Duodenal mucosa (tissue), 2 donors: ENCODE measurements around the gene CEP250.
A peak's percentile ranks its signal among the peaks of the same experiment; 100 is the strongest.

ENCODE experiments used
- H3K27ac ChIP-seq: one replicate; pipeline ENCODE4 v1.7.0; 2013; ENCODE audit warnings: low read depth, low read length
- H3K27me3 ChIP-seq, 2 donors: one replicate each; pipeline ENCODE4 v1.7.0; 2013; ENCODE audit warnings: low read length in 2 of 2, control low read depth in 1 of 2; ENCODE audit not compliant: insufficient read depth in 2 of 2, control insufficient read depth in 1 of 2
- H3K36me3 ChIP-seq, 2 donors: one replicate each; pipeline ENCODE4 v1.7.0; 2013; ENCODE audit warnings: low read length in 2 of 2, control low read depth in 1 of 2; ENCODE audit not compliant: insufficient read depth in 2 of 2, control insufficient read depth in 1 of 2
- H3K4me1 ChIP-seq, 2 donors: one replicate each; pipeline ENCODE4 v1.7.0; 2013; ENCODE audit warnings: low read length in 2 of 2, control low read depth in 1 of 2; ENCODE audit not compliant: insufficient read depth in 2 of 2, control insufficient read depth in 1 of 2
- H3K4me3 ChIP-seq, 2 donors: one replicate each; pipeline ENCODE4 v1.7.0; 2013; ENCODE audit warnings: low read length in 2 of 2, low read depth in 1 of 2
- H3K9ac ChIP-seq, 2 donors: one replicate each; pipeline ENCODE4 v1.7.0; 2013; ENCODE audit warnings: low read length in 2 of 2, low read depth in 1 of 2
- H3K9me3 ChIP-seq, 2 donors: one replicate each; pipeline ENCODE4 v1.7.0; 2013; ENCODE audit warnings: low read length in 2 of 2, control low read depth in 1 of 2; ENCODE audit not compliant: control insufficient read depth in 1 of 2

CEP250 gene

GRCh38 chr20:35454881-35455609 lies at the start of gene CEP250:
CEP250 (plus strand) TSS chr20:35455598; CDS start chr20:35462368, 6,770 bp downstream.
- peak within 1 kb of the TSS; percentile 76 to 95 for H3K4me3 ChIP-seq
- peak within 1 kb of the TSS; percentile 88 for H3K27ac ChIP-seq
- H3K4me1 ChIP-seq: peaks cover 0 to 9% of the 10 kb centered on the region in 2 donors
- H3K9ac ChIP-seq: peak within 1 kb of the TSS; percentile 77 to 94
- peaks cover 0 to 4% of the 10 kb centered on the region in 2 donors for H3K36me3 ChIP-seq
- no peaks in the 10 kb centered on the region for H3K9me3 ChIP-seq
- H3K27me3 ChIP-seq: no peaks in the 10 kb centered on the region

GRCh38 chr20:35405775-35406174 lies 49.6 kb upstream of the CEP250 start:
- Histone ChIP-seq H3K4me1 (peaks cover 0 to 1% of the 10 kb centered on the region in 2 donors), H3K9ac (no peak overlapping the region), H3K27me3 (no peaks in the 10 kb centered on the region), H3K4me3 (no peak overlapping the region), H3K27ac (no peak overlapping the region), H3K9me3 (no peaks in the 10 kb centered on the region), H3K36me3 (peaks cover 0 to 28% of the 10 kb centered on the region in 2 donors)

- Histone ChIP-seq H3K9ac (no peak overlapping the region), H3K27ac (no peak overlapping the region), H3K4me1 (peaks cover 0 to 6% of the 10 kb centered on the region in 2 donors), H3K27me3 (no peaks in the 10 kb centered on the region), H3K4me3 (no peak overlapping the region), H3K36me3 (peaks cover 0 to 28% of the 10 kb centered on the region in 2 donors), H3K9me3 (no peaks in the 10 kb centered on the region)
Observed at GRCh38 chr20:35408270-35408669, 47.1 kb upstream of the CEP250 start.

GRCh38 chr20:35409542-35409941 lies 45.9 kb upstream of the CEP250 start:
- Histone ChIP-seq H3K9ac (no peak overlapping the region), H3K36me3 (peaks cover 0 to 28% of the 10 kb centered on the region in 2 donors), H3K27ac (no peak overlapping the region), H3K4me1 (peaks cover 0 to 6% of the 10 kb centered on the region in 2 donors), H3K4me3 (no peak overlapping the region), H3K9me3 (no peaks in the 10 kb centered on the region), H3K27me3 (no peaks in the 10 kb centered on the region)

GRCh38 chr20:35410613-35411012 lies 44.8 kb upstream of the CEP250 start:
- H3K27ac ChIP-seq: no peak overlapping the region
- no peaks in the 10 kb centered on the region for H3K27me3 ChIP-seq
- H3K4me3 ChIP-seq: peak overlapping the region; percentile 79 to 99
- peaks cover 0 to 6% of the 10 kb centered on the region in 2 donors for H3K4me1 ChIP-seq
- H3K9me3 ChIP-seq: no peaks in the 10 kb centered on the region
- H3K36me3 ChIP-seq: peaks cover 0 to 28% of the 10 kb centered on the region in 2 donors
- H3K9ac ChIP-seq: peak overlapping the region in 1 of 2 donors; percentile 72

- no peak overlapping the region for H3K4me3 ChIP-seq
- no peak overlapping the region for H3K9ac ChIP-seq
- H3K36me3 ChIP-seq: no peaks in the 10 kb centered on the region
- no peaks in the 10 kb centered on the region for H3K27me3 ChIP-seq
- H3K4me1 ChIP-seq: no peaks in the 10 kb centered on the region
- H3K27ac ChIP-seq: no peak overlapping the region
- no peaks in the 10 kb centered on the region for H3K9me3 ChIP-seq
Observed at GRCh38 chr20:35421322-35421721, 34.1 kb upstream of the CEP250 start.

- no peak overlapping the region for H3K27ac ChIP-seq
- no peaks in the 10 kb centered on the region for H3K36me3 ChIP-seq
- H3K9me3 ChIP-seq: no peaks in the 10 kb centered on the region
- no peaks in the 10 kb centered on the region for H3K27me3 ChIP-seq
- H3K4me3 ChIP-seq: no peak overlapping the region
- H3K9ac ChIP-seq: no peak overlapping the region
- no peaks in the 10 kb centered on the region for H3K4me1 ChIP-seq
Observed at GRCh38 chr20:35431621-35432429, 23.6 kb upstream of the CEP250 start.

- Histone ChIP-seq H3K27ac (no peak overlapping the region), H3K36me3 (no peaks in the 10 kb centered on the region), H3K9me3 (no peaks in the 10 kb centered on the region), H3K4me3 (no peak overlapping the region), H3K27me3 (no peaks in the 10 kb centered on the region), H3K4me1 (no peaks in the 10 kb centered on the region), H3K9ac (no peak overlapping the region)
Observed at GRCh38 chr20:35432430-35432735, 23.0 kb upstream of the CEP250 start.

GRCh38 chr20:35433337-35433736 lies 22.1 kb upstream of the CEP250 start:
- H3K9me3 ChIP-seq: no peaks in the 10 kb centered on the region
- no peak overlapping the region for H3K27ac ChIP-seq
- no peaks in the 10 kb centered on the region for H3K27me3 ChIP-seq
- H3K4me1 ChIP-seq: peaks cover 0 to 2% of the 10 kb centered on the region in 2 donors
- H3K4me3 ChIP-seq: no peak overlapping the region
- no peaks in the 10 kb centered on the region for H3K36me3 ChIP-seq
- no peak overlapping the region for H3K9ac ChIP-seq
